LNCAP (cell line): ENCODE data around the gene HCN3.

Source experiments
- TF ChIP-seq, protein P1 (sequence below): fragments of 450-650 bp; IDR thresholded peaks from 2 replicates; pipeline ENCODE4 v1.5.1; 2017; ENCODE audit warnings: mild to moderate bottlenecking

The HCN3 gene

GRCh38 chr1:155245163-155245524 lies 32.1 kb upstream of the HCN3 start:
- TF ChIP-seq, protein P1, sequence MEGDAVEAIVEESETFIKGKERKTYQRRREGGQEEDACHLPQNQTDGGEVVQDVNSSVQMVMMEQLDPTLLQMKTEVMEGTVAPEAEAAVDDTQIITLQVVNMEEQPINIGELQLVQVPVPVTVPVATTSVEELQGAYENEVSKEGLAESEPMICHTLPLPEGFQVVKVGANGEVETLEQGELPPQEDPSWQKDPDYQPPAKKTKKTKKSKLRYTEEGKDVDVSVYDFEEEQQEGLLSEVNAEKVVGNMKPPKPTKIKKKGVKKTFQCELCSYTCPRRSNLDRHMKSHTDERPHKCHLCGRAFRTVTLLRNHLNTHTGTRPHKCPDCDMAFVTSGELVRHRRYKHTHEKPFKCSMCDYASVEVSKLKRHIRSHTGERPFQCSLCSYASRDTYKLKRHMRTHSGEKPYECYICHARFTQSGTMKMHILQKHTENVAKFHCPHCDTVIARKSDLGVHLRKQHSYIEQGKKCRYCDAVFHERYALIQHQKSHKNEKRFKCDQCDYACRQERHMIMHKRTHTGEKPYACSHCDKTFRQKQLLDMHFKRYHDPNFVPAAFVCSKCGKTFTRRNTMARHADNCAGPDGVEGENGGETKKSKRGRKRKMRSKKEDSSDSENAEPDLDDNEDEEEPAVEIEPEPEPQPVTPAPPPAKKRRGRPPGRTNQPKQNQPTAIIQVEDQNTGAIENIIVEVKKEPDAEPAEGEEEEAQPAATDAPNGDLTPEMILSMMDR: no peak

- TF ChIP-seq, protein P1: no peak
Observed at GRCh38 chr1:155247667-155248553, 29.4 kb upstream of the HCN3 start.

- TF ChIP-seq, protein P1: no peak
Observed at GRCh38 chr1:155250246-155250632, 27.0 kb upstream of the HCN3 start.

DNA sequence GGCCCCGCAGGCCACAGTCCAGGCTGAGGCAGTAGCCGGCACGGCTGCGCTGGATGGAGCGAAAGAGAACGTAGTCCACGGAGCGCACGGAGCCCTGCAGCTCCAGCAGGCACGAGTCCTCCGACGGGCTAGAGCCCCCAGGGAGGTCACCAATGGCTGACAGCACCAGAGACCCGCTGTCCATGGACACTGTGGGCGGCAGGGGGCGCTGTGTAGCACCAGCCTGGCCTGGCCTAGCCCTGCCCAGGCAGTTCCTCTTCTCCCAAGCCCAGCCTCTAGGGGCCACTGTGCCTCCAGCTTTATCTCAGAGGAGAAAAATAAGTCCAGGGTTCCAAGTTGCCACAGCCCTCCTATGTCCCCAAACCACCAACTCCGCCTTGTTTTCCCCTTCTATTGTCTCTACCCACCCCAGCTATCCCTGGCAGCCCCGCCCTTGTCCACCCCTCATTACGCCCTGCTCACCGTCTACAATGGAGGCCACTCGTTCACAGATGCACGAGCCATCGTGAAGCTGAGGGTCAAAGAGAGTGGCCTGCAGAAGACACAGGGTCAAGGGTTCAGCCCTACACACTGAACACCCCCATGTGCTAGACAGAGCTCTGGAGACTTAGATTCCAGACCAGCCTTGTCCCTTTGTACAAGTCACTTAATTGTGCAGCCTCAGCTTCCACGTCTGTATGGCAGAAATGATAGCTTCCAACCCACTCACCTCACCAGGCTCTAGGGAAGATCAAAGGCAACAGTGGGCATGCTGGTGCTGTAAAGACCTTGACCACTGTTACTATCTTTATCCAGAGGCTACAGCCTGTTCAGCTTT lies 26.4 kb upstream of the HCN3 start:
- TF ChIP-seq, protein P1: peak; percentile 100

DNA sequence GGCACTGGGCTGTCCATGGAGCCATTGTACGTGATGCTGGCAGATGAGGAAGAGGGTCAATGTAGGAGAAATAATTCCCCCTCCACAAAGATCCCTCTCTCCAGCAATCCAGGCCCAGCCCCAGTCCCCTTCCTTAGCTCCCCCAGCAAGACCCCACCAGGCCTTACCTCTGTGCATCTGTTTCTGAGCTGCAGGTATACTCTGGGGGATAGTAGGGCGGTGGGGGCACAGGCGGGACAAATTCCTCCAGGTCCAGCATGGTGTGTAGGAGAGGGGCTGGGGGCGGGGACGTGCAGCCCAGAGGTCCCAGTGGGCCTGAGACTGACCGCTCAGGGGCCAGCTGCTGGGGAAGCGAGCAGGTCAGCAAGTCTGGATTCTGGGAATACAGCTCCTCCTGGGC lies 25.7 kb upstream of the HCN3 start:
- TF ChIP-seq, protein P1: no peak

DNA sequence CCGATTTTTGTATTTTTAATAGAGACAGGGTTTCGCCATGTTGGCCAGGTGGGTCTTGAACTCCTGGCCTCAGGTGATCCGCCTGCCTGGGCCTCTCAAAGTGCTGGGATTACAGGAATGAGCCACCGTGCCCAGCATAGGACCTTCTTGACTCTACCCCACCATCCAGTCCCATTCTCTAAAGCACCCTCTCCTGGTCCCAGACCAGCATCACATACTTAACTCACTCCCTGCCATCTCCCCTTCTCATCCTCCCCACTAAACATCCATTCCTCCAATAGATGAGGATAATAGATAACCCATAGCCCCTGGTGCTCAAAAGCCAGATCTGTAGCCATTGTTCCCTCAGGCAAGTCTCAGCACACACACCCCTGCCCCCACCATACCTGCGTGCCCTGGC lies 24.1 kb upstream of the HCN3 start:
- TF ChIP-seq, protein P1: no peak

- TF ChIP-seq, protein P1: no peak
Observed at GRCh38 chr1:155253797-155254196, 23.5 kb upstream of the HCN3 start.
